Measurements from ENCODE around the gene PMF1.

PMF1 gene

GRCh38 chr1:156241926-156242325, 29.1 kb downstream of the PMF1 start, which contains the start of gene BGLAP:
Gene BGLAP, plus strand, starts transcription at chr1:156242184. Its CDS starts 48 bp downstream, at chr1:156242232.
- TF ChIP-seq, protein P1, sequence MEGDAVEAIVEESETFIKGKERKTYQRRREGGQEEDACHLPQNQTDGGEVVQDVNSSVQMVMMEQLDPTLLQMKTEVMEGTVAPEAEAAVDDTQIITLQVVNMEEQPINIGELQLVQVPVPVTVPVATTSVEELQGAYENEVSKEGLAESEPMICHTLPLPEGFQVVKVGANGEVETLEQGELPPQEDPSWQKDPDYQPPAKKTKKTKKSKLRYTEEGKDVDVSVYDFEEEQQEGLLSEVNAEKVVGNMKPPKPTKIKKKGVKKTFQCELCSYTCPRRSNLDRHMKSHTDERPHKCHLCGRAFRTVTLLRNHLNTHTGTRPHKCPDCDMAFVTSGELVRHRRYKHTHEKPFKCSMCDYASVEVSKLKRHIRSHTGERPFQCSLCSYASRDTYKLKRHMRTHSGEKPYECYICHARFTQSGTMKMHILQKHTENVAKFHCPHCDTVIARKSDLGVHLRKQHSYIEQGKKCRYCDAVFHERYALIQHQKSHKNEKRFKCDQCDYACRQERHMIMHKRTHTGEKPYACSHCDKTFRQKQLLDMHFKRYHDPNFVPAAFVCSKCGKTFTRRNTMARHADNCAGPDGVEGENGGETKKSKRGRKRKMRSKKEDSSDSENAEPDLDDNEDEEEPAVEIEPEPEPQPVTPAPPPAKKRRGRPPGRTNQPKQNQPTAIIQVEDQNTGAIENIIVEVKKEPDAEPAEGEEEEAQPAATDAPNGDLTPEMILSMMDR (IDR thresholded peaks at IDR 0.05; ENCODE audit: low read depth, low read length): no peak
- no peak within 1 kb of the TSS for H3K4me3 ChIP-seq (ENCODE audit: low read depth, low read length)

DNA sequence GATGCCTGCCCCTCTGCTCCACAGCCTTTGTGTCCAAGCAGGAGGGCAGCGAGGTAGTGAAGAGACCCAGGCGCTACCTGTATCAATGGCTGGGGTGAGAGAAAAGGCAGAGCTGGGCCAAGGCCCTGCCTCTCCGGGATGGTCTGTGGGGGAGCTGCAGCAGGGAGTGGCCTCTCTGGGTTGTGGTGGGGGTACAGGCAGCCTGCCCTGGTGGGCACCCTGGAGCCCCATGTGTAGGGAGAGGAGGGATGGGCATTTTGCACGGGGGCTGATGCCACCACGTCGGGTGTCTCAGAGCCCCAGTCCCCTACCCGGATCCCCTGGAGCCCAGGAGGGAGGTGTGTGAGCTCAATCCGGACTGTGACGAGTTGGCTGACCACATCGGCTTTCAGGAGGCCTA, 29.9 kb downstream of the PMF1 start:
- TF ChIP-seq, protein P1 (IDR thresholded peaks at IDR 0.05; ENCODE audit: low read depth, low read length): no peak
- no peak overlapping the region for H3K4me3 ChIP-seq (ENCODE audit: low read depth, low read length)

- H3K4me3 ChIP-seq (ENCODE audit: low read depth, low read length): no peak overlapping the region
- TF ChIP-seq, protein P1 (IDR thresholded peaks at IDR 0.05; ENCODE audit: low read depth, low read length): no peak
These were observed 31.3 kb downstream of the PMF1 start for GRCh38 chr1:156244126-156244525.

DNA sequence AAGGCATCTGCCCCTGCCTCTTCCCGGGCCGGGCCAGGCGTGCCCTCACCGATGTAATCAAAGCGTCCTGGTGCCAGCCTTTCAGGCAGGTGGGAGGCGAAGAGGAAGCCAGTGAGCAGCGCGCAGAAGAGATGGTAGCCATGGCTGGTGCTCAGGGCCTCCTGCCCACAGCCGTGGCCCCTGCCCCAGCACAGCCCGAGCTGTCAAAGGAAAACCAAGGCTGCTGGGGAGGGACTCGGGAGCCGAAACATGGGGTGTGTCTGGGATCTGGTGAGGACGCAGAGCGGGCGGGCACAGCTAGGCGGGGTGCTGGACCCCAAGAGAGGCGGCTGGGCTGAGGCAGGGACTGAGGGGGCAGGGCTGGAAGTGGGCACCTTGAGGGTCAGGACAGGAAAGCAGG, 31.9 kb downstream of the PMF1 start:
- TF ChIP-seq, protein P1 (IDR thresholded peaks at IDR 0.05; ENCODE audit: low read depth, low read length): no peak

DNA sequence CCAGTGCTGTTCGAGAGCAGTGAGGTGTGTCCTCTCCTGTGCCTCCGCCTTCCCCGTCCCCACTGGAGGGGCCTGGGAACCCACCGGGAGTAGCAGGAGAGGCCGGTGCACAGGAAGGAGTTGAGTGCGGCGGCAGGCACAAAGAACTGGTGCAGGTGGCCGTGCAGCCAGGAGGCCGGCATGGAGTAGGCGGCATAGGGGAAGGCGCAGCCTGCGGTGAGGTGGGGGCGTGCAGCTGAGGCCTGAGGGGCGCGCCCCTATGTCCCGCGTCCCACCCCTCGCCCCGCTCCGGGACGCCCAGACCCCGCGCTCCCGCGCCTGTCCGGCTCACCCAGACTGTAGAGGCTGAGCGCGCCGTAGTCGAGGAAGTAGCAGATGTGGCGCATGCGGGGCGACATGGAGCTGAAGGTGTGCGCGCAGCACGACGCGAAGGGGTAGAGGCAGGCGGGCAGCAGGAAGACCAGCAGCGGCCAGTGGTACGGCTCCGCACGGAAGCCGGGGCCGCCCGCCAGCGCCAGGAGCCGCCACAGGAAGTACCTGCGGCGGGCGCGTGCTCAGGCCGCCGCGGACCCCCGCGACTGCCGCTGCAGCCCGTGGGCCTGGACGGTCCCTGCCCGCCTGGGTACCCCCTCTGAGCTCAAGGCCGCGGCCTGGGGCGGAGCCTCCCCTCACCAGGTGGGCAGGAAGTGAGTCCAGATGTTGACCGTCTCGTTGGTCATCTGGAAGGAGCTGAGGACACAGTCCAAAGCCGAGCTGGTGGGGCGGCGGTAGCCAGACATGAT, 32.8 kb downstream of the PMF1 start:
- TF ChIP-seq, protein P1 (IDR thresholded peaks at IDR 0.05; ENCODE audit: low read depth, low read length): no peak
- no peak overlapping the region for H3K4me3 ChIP-seq (ENCODE audit: low read depth, low read length)

More for the DNA sequence above, 31.9 kb downstream of the PMF1 start:
- no peak overlapping the region for H3K4me3 ChIP-seq (ENCODE audit: low read depth, low read length)

DNA sequence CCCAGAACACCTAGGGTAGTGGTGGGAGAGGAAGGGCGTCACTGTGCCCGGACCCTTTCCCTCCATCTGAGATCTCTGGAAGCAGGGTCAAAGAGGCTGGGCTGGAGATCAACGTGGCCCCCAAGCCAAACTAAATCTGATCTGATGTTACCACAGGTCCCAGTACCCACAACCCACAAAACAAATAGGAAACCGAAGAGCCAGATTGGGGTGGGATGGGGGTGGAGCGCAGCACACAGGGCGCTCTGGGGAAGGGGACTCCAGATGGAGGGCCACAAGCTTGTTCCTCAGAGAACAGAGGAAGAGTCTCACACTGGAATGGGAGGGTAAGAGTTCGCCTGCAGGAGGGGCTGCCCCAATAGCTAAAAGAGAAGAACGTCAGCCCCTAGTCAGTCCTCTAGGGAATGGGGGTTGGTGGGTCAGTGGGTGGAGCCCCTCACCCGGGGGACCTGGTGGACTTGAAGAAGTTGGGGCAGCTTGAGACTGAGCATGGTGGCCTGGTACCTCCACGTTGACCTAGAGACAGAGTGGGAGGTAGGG, 33.5 kb downstream of the PMF1 start:
- no peak overlapping the region for H3K4me3 ChIP-seq (ENCODE audit: low read depth, low read length)
- TF ChIP-seq, protein P1 (IDR thresholded peaks at IDR 0.05; ENCODE audit: low read depth, low read length): no peak

DNA sequence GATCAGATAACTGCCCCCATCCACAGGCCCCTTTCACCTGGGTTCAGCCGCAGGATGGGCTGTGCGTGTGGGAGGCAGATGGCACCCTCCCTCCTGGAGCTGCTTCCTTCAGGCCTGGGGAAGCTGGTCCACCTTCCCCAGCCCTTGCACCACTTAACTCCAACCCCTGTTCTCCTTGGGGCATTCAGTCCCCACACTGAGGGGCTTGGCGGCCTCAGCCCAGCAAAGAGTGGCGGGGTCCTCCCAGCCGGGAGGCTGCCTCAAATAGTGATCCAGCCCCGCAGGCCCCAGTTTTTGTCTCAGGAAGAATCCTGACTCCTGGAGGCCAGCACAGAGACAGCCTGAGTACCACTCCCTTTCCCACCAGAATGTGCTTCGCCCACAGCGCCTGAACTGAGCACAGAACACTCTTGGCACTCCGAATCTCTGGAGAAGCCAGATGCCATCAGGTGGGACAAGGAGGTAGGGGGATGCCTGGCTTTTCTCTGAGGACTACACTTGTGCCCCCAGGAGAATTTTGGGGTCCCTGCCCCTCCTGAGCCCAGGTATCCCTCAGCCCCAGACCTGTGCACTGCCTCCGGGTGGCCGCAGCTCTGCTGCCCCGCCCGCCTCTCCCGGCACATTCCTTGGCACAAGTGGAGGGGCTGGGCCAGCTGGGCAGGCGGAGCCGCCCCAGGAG, 34.1 kb downstream of the PMF1 start:
- H3K4me3 ChIP-seq (ENCODE audit: low read depth, low read length): no peak overlapping the region
- TF ChIP-seq, protein P1 (IDR thresholded peaks at IDR 0.05; ENCODE audit: low read depth, low read length): no peak

Measured in WI38 (cell line).